Activated T-helper 1 cell treated with anti-CD3 and anti-CD28 coated beads, Interleukin-12 subunit alpha, Interleukin-12 subunit beta, Interleukin-2, Interleukin-4 antibody, amounts not matched to agents 30 ng/mL and 10 ng/mL and 1 ng/mL, durations not matched to agents 14 hours and 24 hours and 36 hours (primary cell): ENCODE measurements around the gene MNS1. TPM values are rescaled to one million over a fixed set of nuclear protein-coding genes. Genes with fewer than 3 reads are reported as not detected.
"Not testable (repeated sequence)": the region's sequence is repeated elsewhere in the genome, so short reads cannot be mapped to it uniquely, and the experiment has no call there.

ENCODE experiments used
- DNase-seq: peaks from one replicate; pipeline ENCODE4 v3.0.0; 2021; ENCODE audit warnings: low spot score
- H3K27ac Mint-ChIP-seq: one replicate; pipeline ENCODE4 v1.8.0; 2021; ENCODE audit warnings: mild to moderate bottlenecking, mixed read lengths
- H3K27me3 Mint-ChIP-seq: one replicate; pipeline ENCODE4 v1.8.0; 2022; ENCODE audit warnings: mild to moderate bottlenecking, moderate library complexity, mixed read lengths; ENCODE audit not compliant: insufficient read depth
- H3K36me3 Mint-ChIP-seq: one replicate; pipeline ENCODE4 v1.8.0; 2021; ENCODE audit warnings: low read depth, mixed read lengths
- H3K4me1 Mint-ChIP-seq: one replicate; pipeline ENCODE4 v1.8.0; 2021; ENCODE audit warnings: low read depth, mixed read lengths
- H3K4me3 Mint-ChIP-seq: one replicate; pipeline ENCODE4 v1.8.0; 2021; ENCODE audit warnings: mild to moderate bottlenecking, moderate library complexity, mixed read lengths
- H3K9me3 Mint-ChIP-seq: one replicate; pipeline ENCODE4 v1.8.0; 2021; ENCODE audit warnings: mixed read lengths
- intact Hi-C: fragments of 100-400 bp; cut with micrococcal nuclease; formaldehyde crosslinking; loops from one replicate; pipeline ENCODE4 v1.15.1; 2024
- total RNA-seq: library from RNA; stranded (reverse); gene quantifications from 2 replicates; pipeline ENCODE4 v1.2.3, GENCODE V29; 2022

Gene MNS1
- total RNA-seq, 1 donor from 2014 or later, result 0.44 TPM

DNA sequence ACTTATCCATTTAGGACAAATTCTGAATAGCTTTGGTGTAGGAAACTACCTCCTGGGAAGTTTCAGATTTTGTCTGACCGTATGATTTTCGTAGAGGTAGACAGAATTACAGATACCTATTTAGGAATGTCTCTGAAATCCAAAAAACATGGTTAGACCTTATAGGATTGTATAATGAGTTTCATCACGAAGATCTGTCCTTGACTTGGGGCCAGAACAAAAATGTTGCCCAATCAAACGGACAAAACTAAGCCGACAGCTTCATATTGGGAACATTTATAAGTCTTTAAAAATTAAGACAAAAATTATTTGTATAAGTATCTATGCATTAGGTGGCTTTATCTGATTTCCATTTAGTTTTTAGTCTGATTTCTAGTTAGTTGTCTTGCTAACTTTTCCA, 32.6 kb downstream of the MNS1 start:
- H3K27ac Mint-ChIP-seq, result no peak overlapping the region
- no peaks in the 10 kb centered on the region for H3K9me3 Mint-ChIP-seq
- H3K27me3 Mint-ChIP-seq, result peaks cover 4% of the 10 kb centered on the region
- H3K4me1 Mint-ChIP-seq, result no peaks in the 10 kb centered on the region
- H3K36me3 Mint-ChIP-seq, result no peaks in the 10 kb centered on the region
- intact Hi-C loops, result no loop called here
- DNase-seq, result no peak
- H3K4me3 Mint-ChIP-seq, result no peak overlapping the region

DNA sequence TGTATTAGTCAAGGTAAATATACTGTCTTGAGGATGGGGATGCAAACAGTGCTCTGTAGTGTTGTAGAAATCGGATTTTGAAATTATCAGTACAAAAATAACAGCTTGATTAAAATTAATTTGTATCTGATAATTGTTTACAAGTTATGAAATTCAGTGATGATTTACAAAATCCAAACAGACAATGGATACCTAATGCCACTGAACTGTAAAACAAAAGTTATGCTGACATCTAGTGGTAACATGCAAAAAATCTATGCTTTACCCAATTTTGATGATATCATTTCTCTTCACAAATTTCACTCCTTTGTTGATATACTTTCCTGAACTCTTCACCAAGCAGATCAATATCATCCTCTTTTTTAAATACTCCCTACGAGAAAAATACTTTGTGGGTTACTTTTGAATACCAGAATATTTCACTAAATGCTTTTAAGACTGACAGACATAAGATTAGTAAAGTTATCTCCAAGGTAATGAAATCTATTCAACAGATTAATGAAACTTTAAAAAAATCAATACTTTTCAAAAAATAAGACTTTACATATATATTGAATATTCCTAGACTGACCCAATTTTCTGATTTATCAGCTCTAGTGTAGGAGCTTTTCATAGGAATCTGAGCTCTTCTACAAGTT, 36.0 kb downstream of the MNS1 start:
- Mint-ChIP-seq H3K36me3 (no peaks in the 10 kb centered on the region), H3K4me3 (no peak overlapping the region), H3K4me1 (no peaks in the 10 kb centered on the region), H3K9me3 (no peaks in the 10 kb centered on the region), H3K27me3 (no peaks in the 10 kb centered on the region), H3K27ac (no peak overlapping the region)
- intact Hi-C loops, result loop anchor here (1.0 to 5.0 kb wide), 2 partner anchors 183 to 377 kb away; no protein-coding TSS in a partner anchor
- no peak for DNase-seq

DNA sequence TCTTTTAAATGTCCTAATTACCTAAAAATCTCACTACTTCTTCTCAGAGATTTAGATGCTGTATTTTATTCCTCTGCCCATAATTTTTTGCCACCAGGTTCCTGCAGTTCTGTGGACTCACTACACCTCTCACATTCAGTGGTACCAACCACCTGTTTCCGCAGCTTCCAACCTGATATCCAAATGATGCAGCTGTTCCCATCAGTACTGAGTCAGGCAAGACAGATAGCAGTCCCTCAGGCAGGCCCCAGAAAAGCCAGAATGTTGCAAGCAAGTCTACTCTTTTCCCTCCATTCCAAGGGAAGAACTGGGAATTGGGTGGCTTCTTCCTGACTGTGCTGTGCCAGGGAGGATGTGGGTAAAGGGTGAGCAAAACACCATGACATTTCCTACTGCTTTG, 39.0 kb downstream of the MNS1 start:
- Mint-ChIP-seq H3K9me3 (no peaks in the 10 kb centered on the region), H3K36me3 (no peaks in the 10 kb centered on the region), H3K4me3 (no peak overlapping the region), H3K4me1 (no peaks in the 10 kb centered on the region), H3K27ac (no peak overlapping the region), H3K27me3 (peaks cover 2% of the 10 kb centered on the region)
- no peak for DNase-seq
- intact Hi-C loops, result loop anchor here (2.0 to 5.0 kb wide), 2 partner anchors 171 to 374 kb away; no protein-coding TSS in a partner anchor

DNA sequence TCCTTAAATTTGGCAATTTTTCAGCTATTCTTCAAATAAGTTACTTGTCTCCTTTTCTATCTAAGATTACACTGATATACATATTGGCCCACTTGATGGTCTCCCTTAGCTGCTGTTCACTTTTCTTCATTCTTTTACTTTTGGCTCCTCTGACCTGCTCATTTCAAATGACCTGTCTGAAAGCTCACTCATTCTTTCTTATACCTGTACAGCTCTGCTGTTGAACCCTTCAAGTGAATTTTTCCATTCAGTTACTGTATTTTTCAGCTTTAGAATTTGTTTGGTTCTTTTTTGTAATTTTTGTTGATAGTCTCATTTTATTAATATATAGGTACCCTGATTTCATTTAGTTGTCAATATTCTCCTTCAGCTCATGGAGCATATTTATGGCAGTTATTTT, 39.7 kb downstream of the MNS1 start:
- no peaks in the 10 kb centered on the region for H3K36me3 Mint-ChIP-seq
- intact Hi-C loops, result loop anchor here (5.0 kb wide), 1 partner anchor 373 kb away; no protein-coding TSS in a partner anchor
- H3K27me3 Mint-ChIP-seq, result peaks cover 4% of the 10 kb centered on the region
- H3K4me1 Mint-ChIP-seq, result no peaks in the 10 kb centered on the region
- no peak for DNase-seq
- H3K9me3 Mint-ChIP-seq, result no peaks in the 10 kb centered on the region
- no peak overlapping the region for H3K27ac Mint-ChIP-seq
- no peak overlapping the region for H3K4me3 Mint-ChIP-seq

DNA sequence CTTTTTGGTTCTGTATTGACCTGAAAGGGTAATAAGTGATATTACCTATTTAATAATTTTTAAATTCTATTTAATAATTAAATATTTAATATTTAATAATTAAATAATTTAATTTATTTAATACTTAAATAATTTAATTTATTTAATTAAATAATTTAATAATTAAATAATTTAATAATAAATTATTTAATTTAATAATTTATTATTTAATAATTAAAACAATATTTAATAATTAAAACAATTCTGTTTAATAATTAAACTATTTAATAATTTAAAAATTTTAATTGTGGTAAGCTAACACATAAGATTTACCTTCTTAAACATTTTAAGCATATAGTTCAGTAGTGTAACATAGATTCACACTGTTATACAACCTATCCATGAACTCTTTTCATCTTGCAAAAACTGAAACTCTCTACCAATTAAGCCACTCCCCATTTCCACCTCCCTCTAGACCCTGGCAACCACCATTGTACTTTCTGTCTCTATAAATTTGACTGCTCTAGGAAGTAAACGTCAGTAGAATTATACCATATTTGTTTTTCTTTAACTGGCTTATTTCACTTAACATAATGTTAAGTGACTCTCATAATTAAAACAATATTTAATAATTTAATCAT, 51.7 kb downstream of the MNS1 start:
- H3K36me3 Mint-ChIP-seq, intact Hi-C loops, H3K4me1 Mint-ChIP-seq, H3K4me3 Mint-ChIP-seq, H3K27ac Mint-ChIP-seq, H3K27me3 Mint-ChIP-seq, DNase-seq, H3K9me3 Mint-ChIP-seq: not testable (repeated sequence)

DNA sequence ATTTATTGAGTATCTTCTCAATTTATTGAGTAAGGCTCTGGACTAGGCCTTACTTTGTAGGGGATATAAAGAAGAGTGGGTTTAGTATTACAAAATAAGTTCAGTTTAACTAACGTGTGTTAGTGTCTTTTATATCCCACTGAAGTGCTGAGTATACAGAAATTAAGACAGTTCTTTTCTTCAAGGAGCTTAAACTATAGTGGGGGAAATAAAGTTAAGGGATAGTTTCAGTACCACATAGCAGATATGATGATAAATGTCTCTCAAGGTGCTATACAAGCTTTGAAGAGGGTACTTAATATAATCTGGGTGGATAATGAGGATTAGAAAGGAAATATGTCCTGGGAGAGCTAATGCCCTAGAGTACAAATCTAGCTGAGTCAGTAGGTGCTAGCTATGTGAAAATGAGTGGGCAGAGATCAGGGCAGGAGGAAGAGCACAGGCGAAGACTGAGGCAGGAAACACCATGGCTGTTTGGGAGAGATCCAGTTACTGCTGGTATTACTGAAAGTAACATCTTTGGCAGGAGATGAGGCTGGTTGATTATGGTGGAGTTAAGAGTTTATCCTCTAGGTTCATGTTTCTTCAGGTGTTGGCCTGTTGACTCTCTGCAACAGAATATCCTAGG, 53.7 kb downstream of the MNS1 start:
- Mint-ChIP-seq H3K4me3 (no peak overlapping the region), H3K27ac (no peak overlapping the region), H3K9me3 (no peaks in the 10 kb centered on the region), H3K27me3 (no peaks in the 10 kb centered on the region), H3K36me3 (no peaks in the 10 kb centered on the region), H3K4me1 (no peaks in the 10 kb centered on the region)
- no peak for DNase-seq
- intact Hi-C loops, result no loop called here

DNA sequence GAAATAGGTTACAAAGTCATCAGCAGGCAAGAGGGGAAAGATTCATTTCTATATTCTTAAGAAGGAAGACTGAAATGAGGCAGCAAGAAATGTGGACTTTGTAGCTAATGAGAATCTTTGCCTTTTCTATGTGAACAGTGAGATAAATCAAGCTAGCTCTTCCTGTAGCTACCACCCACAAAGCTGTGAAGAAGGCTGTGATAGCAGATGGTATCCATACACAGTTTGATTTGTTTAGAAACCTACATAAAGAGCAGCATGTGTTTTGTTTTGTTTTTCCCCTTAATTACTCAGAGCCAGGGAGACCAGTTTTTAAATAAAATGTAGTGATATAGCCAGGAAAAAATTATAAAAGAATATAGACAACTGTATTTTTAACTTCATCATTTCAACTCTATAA, 54.2 kb downstream of the MNS1 start:
- DNase-seq, result no peak
- no peak overlapping the region for H3K4me3 Mint-ChIP-seq
- intact Hi-C loops, result no loop called here
- H3K9me3 Mint-ChIP-seq, result no peaks in the 10 kb centered on the region
- H3K27me3 Mint-ChIP-seq, result no peaks in the 10 kb centered on the region
- H3K36me3 Mint-ChIP-seq, result no peaks in the 10 kb centered on the region
- no peaks in the 10 kb centered on the region for H3K4me1 Mint-ChIP-seq
- no peak overlapping the region for H3K27ac Mint-ChIP-seq

DNA sequence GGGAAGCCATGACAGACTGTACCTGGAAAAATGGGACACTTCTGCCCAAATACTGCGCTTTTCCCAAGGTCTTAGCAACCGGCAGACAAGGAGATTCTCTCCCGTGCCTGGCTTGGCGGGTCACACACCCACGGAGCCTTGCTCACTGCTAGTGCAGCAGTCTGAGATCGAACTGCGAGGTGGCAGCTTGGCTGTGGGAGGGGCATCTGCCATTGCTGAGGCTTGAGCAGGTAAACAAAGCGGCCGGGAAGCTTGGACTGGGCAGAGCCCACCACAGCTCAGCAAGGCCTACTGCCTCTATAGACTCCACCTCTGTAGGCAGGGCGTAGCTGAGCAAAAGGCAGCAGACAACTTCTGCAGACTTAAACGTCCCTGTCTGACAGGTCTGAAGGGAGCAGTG, 65.7 kb downstream of the MNS1 start:
- H3K9me3 Mint-ChIP-seq, H3K36me3 Mint-ChIP-seq, intact Hi-C loops, H3K27ac Mint-ChIP-seq, H3K27me3 Mint-ChIP-seq, H3K4me3 Mint-ChIP-seq, DNase-seq, H3K4me1 Mint-ChIP-seq: not testable (repeated sequence)

DNA sequence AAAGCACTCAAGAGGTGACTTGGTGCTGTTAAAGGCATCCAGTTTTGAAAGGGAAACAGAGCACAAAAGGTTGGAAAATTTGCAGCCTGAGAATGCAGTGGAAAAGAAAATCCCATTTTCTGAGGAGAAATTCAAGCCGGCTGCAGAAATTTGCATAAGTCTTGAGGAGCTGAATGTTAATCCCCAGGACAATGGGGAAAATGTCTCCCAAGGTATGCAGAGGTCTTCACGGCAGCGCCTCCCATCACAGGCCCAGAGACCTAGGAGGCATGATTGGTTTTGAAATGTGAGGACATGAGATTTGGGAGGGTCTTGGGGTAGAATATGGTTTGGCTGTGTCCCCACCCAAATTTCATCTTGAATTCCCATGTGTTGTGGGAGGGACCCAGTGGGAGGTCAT, 67.6 kb downstream of the MNS1 start:
- H3K27ac Mint-ChIP-seq, H3K9me3 Mint-ChIP-seq, DNase-seq, H3K36me3 Mint-ChIP-seq, H3K27me3 Mint-ChIP-seq, H3K4me1 Mint-ChIP-seq, intact Hi-C loops, H3K4me3 Mint-ChIP-seq: not testable (repeated sequence)

DNA sequence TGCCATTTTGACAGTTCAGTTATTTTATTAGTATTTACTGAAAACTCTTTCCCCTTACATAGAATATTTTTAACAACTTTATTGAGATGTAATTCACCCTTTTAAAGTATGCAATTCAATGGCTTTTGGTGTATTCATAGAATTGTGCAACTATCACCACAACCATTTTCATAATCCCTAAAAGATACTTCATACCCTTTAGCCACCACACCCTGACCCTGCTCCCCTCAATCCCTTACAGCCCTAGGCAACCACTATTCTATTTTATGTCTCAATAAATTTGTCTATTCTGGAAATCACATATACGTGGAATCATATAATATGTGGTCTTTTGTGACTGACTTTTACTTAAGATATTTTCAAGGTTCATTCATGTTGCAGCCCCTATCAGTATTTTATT, 70.0 kb downstream of the MNS1 start:
- intact Hi-C loops, result no loop called here
- no peaks in the 10 kb centered on the region for H3K9me3 Mint-ChIP-seq
- H3K4me1 Mint-ChIP-seq, result no peaks in the 10 kb centered on the region
- H3K27ac Mint-ChIP-seq, result no peak overlapping the region
- H3K27me3 Mint-ChIP-seq, result no peaks in the 10 kb centered on the region
- DNase-seq, result no peak
- H3K4me3 Mint-ChIP-seq, result no peak overlapping the region
- H3K36me3 Mint-ChIP-seq, result no peaks in the 10 kb centered on the region

DNA sequence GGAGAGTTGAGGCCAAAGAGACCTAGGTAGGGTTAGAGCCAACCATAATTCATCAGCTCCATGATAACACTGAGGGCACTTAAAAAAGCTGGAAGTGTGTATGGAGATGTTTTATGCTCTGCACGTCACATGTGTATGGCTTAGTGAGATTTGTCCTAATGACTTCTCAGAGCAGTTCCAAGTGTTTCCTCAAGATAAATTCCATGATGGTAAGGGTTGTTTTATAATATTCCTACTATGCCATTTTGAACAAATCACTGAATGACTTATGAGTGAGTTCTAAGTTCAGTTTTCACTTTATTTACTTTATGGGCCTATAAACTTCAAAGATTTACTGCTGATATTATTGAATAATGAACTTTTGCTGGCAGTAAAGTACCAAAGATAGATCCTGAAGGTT, 71.7 kb downstream of the MNS1 start:
- intact Hi-C loops, result no loop called here
- no peak overlapping the region for H3K27ac Mint-ChIP-seq
- H3K27me3 Mint-ChIP-seq, result no peaks in the 10 kb centered on the region
- no peak for DNase-seq
- no peaks in the 10 kb centered on the region for H3K9me3 Mint-ChIP-seq
- no peaks in the 10 kb centered on the region for H3K4me1 Mint-ChIP-seq
- H3K4me3 Mint-ChIP-seq, result no peak overlapping the region
- no peaks in the 10 kb centered on the region for H3K36me3 Mint-ChIP-seq

DNA sequence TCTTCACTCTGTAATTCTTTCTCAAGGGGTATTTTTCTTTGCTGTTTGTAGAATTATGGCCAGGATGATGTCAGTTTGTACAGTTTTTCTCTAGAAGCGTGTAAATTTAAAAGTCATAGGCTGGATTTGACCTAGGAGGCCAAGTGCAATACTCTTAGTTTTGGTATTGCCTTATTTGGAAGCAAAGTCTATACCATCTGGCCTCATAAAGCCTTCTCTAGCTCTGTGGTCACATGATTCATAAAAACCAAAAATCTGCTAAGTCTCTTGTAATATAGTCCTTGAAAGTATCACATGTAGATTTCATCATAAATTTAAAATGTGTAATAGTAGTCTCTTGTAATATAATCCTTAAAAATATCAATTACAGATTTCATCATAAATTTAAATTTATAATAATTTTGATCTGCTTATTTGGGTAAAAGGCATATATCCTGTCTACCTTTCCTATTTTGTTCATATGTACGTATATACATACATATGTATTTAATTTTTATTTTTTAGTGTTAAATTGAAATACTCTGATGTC, 74.1 kb downstream of the MNS1 start:
- H3K36me3 Mint-ChIP-seq, result no peaks in the 10 kb centered on the region
- no peaks in the 10 kb centered on the region for H3K4me1 Mint-ChIP-seq
- intact Hi-C loops, result no loop called here
- H3K4me3 Mint-ChIP-seq, result no peak overlapping the region
- H3K27me3 Mint-ChIP-seq, result no peaks in the 10 kb centered on the region
- no peak overlapping the region for H3K27ac Mint-ChIP-seq
- no peak for DNase-seq
- no peaks in the 10 kb centered on the region for H3K9me3 Mint-ChIP-seq

DNA sequence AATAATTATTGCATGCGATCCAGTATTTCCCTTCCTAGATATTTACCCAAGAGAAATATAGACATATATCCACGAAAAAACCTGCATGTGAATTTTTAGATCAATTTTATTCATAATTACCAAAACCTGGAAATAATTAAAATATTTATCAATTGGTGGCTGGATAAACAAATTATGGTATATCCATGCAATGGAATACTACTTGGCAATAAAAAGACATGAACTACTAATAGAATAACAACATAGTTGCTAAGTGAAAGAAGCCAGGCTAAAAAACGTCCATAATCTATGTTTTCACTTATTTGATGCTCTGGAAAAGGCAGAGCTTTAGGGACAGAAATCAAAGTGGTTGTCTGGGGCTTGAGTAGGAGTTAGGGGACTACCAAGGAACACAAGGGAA, 79.0 kb downstream of the MNS1 start:
- DNase-seq, result no peak
- Mint-ChIP-seq H3K4me1 (no peaks in the 10 kb centered on the region), H3K9me3 (peaks cover 1% of the 10 kb centered on the region), H3K27me3 (no peaks in the 10 kb centered on the region), H3K36me3 (no peaks in the 10 kb centered on the region), H3K27ac (no peak overlapping the region), H3K4me3 (no peak overlapping the region)
- intact Hi-C loops, result no loop called here
